ENCODE measurements around the gene TAS2R39.

DNA sequence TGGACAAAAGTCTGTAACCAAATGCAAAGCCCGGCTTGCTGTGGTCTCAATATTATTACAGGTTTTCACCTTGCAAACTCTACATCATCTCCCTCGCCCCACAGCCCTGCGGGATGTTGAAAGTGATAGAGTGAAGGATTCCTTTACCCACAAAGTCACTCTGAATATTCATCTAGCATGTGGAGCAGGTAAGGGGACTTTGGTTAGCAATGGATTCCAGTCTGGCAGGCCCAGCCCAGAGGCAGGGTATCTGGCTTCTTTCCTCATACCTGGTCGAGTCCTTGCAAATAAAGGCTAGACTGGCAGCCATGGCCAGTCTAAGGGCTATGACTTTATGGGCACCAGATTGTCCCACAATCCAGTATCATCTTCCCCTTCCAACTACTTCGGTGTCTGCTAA, 41.8 kb downstream of the TAS2R39 start:
- TF ChIP-seq, protein P1, sequence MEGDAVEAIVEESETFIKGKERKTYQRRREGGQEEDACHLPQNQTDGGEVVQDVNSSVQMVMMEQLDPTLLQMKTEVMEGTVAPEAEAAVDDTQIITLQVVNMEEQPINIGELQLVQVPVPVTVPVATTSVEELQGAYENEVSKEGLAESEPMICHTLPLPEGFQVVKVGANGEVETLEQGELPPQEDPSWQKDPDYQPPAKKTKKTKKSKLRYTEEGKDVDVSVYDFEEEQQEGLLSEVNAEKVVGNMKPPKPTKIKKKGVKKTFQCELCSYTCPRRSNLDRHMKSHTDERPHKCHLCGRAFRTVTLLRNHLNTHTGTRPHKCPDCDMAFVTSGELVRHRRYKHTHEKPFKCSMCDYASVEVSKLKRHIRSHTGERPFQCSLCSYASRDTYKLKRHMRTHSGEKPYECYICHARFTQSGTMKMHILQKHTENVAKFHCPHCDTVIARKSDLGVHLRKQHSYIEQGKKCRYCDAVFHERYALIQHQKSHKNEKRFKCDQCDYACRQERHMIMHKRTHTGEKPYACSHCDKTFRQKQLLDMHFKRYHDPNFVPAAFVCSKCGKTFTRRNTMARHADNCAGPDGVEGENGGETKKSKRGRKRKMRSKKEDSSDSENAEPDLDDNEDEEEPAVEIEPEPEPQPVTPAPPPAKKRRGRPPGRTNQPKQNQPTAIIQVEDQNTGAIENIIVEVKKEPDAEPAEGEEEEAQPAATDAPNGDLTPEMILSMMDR (IDR thresholded peaks at IDR 0.05) = no peak
- TF ChIP-seq EZH2 (IDR thresholded peaks at IDR 0.05) = no peak
- no peak for TF ChIP-seq EZH2phosphoT487 (IDR thresholded peaks at IDR 0.05)
